IMR-90 (cell line): ENCODE results near the gene SH3D21.

ENCODE experiments used
- BHLHE40 ChIP-seq: fragments of 150-350 bp; IDR thresholded peaks from 2 replicates; pipeline ENCODE4 v1.6.1; 2016; ENCODE audit warnings: mild to moderate bottlenecking, low read depth, low read length
- CEBPB ChIP-seq: IDR thresholded peaks from 2 replicates; pipeline ENCODE4 v1.6.1; 2012; ENCODE audit warnings: low read depth, low read length, improper control_type of control experiment
- FOS ChIP-seq: fragments of 150-350 bp; IDR thresholded peaks from 2 replicates; pipeline ENCODE4 v1.6.1; 2016; ENCODE audit warnings: low read depth, low read length
- MAFK ChIP-seq: IDR thresholded peaks from 2 replicates; pipeline ENCODE4 v1.6.1; 2012; ENCODE audit warnings: low read depth, low read length, improper control_type of control experiment
- NFE2L2 ChIP-seq: fragments of 150-350 bp; IDR thresholded peaks from 2 replicates; pipeline ENCODE4 v1.6.1; 2016; ENCODE audit warnings: low read depth, mild to moderate bottlenecking, low read length
- POLR2A ChIP-seq: IDR thresholded peaks from 2 replicates; pipeline ENCODE4 v1.6.1; 2012; ENCODE audit warnings: mild to moderate bottlenecking, low read depth, low read length
- RAD21 ChIP-seq: IDR thresholded peaks from 2 replicates; pipeline ENCODE4 v1.6.1; 2012; ENCODE audit warnings: low read length, improper control_type of control experiment
- RCOR1 ChIP-seq: IDR thresholded peaks from 2 replicates; pipeline ENCODE4 v1.6.1; 2012; ENCODE audit warnings: mild to moderate bottlenecking, low read length, improper control_type of control experiment; ENCODE audit not compliant: insufficient replicate concordance
- RFX5 ChIP-seq: IDR thresholded peaks from 2 replicates; pipeline ENCODE4 v1.8.0; 2012; ENCODE audit warnings: low read depth, mild to moderate bottlenecking, low read length, moderate library complexity
- SMC3 ChIP-seq: fragments of 150-350 bp; IDR thresholded peaks from 2 replicates; pipeline ENCODE4 v1.6.1; 2016; ENCODE audit warnings: low read depth, mild to moderate bottlenecking, antibody characterized with exemption, low read length, moderate library complexity
- TF ChIP-seq, protein P1 (sequence below): conservative IDR thresholded peaks from 2 replicates; pipeline ENCODE4 v1.5.1; 2012; ENCODE audit warnings: mild to moderate bottlenecking, low read depth, low read length, improper control_type of control experiment
- TF ChIP-seq, protein P2 (sequence below): fragments of 150-350 bp; IDR thresholded peaks from 2 replicates; pipeline ENCODE4 v1.6.1; 2017; ENCODE audit warnings: mild to moderate bottlenecking, antibody characterized with exemption, low read length, low read depth
- TF ChIP-seq, protein P3 (sequence below): fragments of 150-350 bp; IDR thresholded peaks from 2 replicates; pipeline ENCODE4 v1.6.1; 2016; ENCODE audit warnings: low read depth, mild to moderate bottlenecking, low read length, moderate library complexity, borderline replicate concordance

DNA sequence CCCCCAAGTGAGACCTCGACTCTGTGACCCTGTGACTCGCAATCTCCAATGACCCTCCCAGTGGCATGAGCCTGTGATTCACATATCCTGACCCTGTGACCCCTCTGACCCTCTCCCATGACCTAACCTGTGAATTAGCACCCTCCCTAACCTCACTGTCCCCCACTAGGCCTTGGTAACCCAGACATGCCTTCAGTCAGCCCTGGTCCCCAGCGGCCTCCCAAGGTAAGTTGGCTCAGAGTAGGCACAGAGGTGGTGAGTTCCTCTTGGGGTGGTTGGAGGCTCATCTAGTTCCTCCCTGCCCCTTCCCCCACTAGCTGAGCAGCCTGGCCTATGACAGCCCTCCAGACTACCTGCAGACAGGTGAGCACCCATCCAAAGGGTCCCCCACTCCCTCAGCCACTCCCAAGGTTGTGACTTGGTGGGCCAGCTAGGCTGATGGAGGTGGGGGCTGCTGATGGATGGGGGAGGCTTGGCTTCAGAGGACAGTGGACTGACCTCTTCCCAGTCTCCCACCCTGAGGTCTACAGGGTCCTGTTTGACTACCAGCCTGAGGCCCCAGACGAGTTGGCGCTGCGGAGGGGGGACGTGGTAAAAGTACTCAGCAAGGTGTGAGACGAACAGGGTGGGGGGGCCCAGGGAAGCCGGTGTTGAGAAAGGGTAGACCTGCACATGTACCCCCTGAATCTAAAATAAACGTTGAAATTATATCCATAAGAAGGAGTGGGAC, 1.6 kb downstream of the SH3D21 start:
- TF ChIP-seq, protein P1, sequence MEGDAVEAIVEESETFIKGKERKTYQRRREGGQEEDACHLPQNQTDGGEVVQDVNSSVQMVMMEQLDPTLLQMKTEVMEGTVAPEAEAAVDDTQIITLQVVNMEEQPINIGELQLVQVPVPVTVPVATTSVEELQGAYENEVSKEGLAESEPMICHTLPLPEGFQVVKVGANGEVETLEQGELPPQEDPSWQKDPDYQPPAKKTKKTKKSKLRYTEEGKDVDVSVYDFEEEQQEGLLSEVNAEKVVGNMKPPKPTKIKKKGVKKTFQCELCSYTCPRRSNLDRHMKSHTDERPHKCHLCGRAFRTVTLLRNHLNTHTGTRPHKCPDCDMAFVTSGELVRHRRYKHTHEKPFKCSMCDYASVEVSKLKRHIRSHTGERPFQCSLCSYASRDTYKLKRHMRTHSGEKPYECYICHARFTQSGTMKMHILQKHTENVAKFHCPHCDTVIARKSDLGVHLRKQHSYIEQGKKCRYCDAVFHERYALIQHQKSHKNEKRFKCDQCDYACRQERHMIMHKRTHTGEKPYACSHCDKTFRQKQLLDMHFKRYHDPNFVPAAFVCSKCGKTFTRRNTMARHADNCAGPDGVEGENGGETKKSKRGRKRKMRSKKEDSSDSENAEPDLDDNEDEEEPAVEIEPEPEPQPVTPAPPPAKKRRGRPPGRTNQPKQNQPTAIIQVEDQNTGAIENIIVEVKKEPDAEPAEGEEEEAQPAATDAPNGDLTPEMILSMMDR, result no peak
- TF ChIP-seq, protein P2, sequence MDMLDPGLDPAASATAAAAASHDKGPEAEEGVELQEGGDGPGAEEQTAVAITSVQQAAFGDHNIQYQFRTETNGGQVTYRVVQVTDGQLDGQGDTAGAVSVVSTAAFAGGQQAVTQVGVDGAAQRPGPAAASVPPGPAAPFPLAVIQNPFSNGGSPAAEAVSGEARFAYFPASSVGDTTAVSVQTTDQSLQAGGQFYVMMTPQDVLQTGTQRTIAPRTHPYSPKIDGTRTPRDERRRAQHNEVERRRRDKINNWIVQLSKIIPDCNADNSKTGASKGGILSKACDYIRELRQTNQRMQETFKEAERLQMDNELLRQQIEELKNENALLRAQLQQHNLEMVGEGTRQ, result no peak
- TF ChIP-seq POLR2A (no peak), RAD21 (no peak), BHLHE40 (no peak), SMC3 (no peak), RCOR1 (no peak), RFX5 (no peak), MAFK (no peak), FOS (no peak), CEBPB (no peak), NFE2L2 (no peak)
- TF ChIP-seq, protein P3, sequence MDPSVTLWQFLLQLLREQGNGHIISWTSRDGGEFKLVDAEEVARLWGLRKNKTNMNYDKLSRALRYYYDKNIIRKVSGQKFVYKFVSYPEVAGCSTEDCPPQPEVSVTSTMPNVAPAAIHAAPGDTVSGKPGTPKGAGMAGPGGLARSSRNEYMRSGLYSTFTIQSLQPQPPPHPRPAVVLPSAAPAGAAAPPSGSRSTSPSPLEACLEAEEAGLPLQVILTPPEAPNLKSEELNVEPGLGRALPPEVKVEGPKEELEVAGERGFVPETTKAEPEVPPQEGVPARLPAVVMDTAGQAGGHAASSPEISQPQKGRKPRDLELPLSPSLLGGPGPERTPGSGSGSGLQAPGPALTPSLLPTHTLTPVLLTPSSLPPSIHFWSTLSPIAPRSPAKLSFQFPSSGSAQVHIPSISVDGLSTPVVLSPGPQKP, result no peak
